Transverse colon (tissue), 4 donors: ENCODE data around the gene SETD3. TPM values are rescaled to one million over a fixed set of nuclear protein-coding genes. Genes with fewer than 3 reads are reported as not detected.

Source experiments
- DNase-seq: peaks from one replicate; pipeline ENCODE4 v3.0.0-alpha.2; 2019
- H3K27ac ChIP-seq, 4 donors: fragments of 200-600 bp; sonication (generic); 2 replicates each; pipeline ENCODE4 v1.5.1; 2016 to 2018; ENCODE audit warnings: inconsistent platforms in 4 of 4
- H3K27me3 ChIP-seq: fragments of 200-600 bp; sonication (generic); 2 replicates; pipeline ENCODE4 v1.5.1; 2017; ENCODE audit warnings: inconsistent platforms
- H3K36me3 ChIP-seq, 4 donors: fragments of 200-600 bp; sonication (generic); 2 replicates each; pipeline ENCODE4 v1.5.1; 2017 to 2019; ENCODE audit warnings: inconsistent platforms in 4 of 4
- H3K4me1 ChIP-seq, 4 donors: fragments of 200-600 bp; sonication (generic); 2 replicates each; pipeline ENCODE4 v1.5.1; 2017 to 2020; ENCODE audit warnings: inconsistent platforms in 4 of 4
- H3K4me3 ChIP-seq, 4 donors: fragments of 200-600 bp; sonication (generic); 1 replicate in 1 of 4; 2 replicates in 3 of 4; pipeline versions ENCODE4 v1.5.1 to v1.6.1; 2017 to 2019; ENCODE audit warnings: inconsistent platforms in 4 of 4
- H3K9me3 ChIP-seq, 2 donors: fragments of 200-600 bp; sonication (generic); 2 replicates each; pipeline ENCODE4 v1.5.1; 2017 to 2019; ENCODE audit warnings: inconsistent platforms in 2 of 2
- CTCF ChIP-seq, 5 experiments: fragments of 200-600 bp in 3 of 5; fragments of 450-650 bp in 2 of 5; sonication (generic) in 3 of 5; IDR thresholded peaks; 1 replicate in 2 of 5; 2 replicates in 3 of 5; pipeline ENCODE4 v1.5.1; 2016 to 2017; ENCODE audit warnings: antibody characterized with exemption in 5 of 5, inconsistent platforms in 3 of 5, mild to moderate bottlenecking in 2 of 5, moderate library complexity in 1 of 5
- EP300 ChIP-seq: sonication (generic); formaldehyde crosslinking; IDR thresholded peaks from one replicate; pipeline ENCODE4 v1.6.1; 2017; ENCODE audit warnings: antibody characterized with exemption, low read depth
- POLR2A ChIP-seq: fragments of 450-650 bp; IDR thresholded peaks from one replicate; pipeline ENCODE4 v1.6.1; 2016; ENCODE audit warnings: antibody characterized with exemption, mild to moderate bottlenecking, moderate library complexity
- POLR2AphosphoS5 ChIP-seq, 3 donors: sonication (generic); formaldehyde crosslinking; IDR thresholded peaks; one replicate each; pipeline ENCODE4 v1.6.1; 2016; ENCODE audit warnings: antibody characterized with exemption in 3 of 3
- WGBS, 2 donors: methylation state at CpG; one replicate each; pipeline ENCODE4 v1.1.5; 2018; ENCODE audit warnings: low coverage in 1 of 2; 5-methylcytosine and 5-hydroxymethylcytosine counted together
- in situ Hi-C, 4 donors: fragments of 200-750 bp; cut with MboI; loops; one replicate each; pipeline versions ENCODE4 v1.15.0 to v1.15.1; 2017; ENCODE audit warnings: low sequenced_read_pairs in 3 of 4, low pct_ligation_motif_present in 1 of 4, low pct_unique_long_range_greater_than_20kb in 1 of 4
- intact Hi-C: fragments of 100-400 bp; cut with DNase I; formaldehyde crosslinking; loops from one replicate; pipeline ENCODE4 v1.15.1; 2023; ENCODE audit warnings: low total_unique reads
- total RNA-seq, 4 donors: library from RNA; depleted of rRNA; stranded (reverse); fragments of >200 nt; gene quantifications; one replicate each; pipeline ENCODE4 v1.1.0, GENCODE V29; 2016

SETD3 gene
- total RNA-seq, 4 donors from 2014 or later, result 50.1 to 224 (median 68.8) TPM

GRCh38 chr14:99525699-99526080, 45.0 kb upstream of the SETD3 start:
- in situ Hi-C loops, result loop anchor here in 2 of 4 donors (5.0 to 25.0 kb wide), 2 partner anchors 102 to 362 kb away; no protein-coding TSS in a partner anchor
- WGBS, 2 donors, result 84% methylated on average over 12 of the region's 12 CpGs; no CpG with 5 or more reads in 1 of the 2 donors
- H3K9me3 ChIP-seq, result no peaks in the 10 kb centered on the region
- no peaks in the 10 kb centered on the region for H3K36me3 ChIP-seq
- DNase-seq, result no peak
- intact Hi-C loops, result no loop called here
- peaks cover 31 to 43% (median 34%) of the 10 kb centered on the region in 4 donors for H3K4me1 ChIP-seq
- no peaks in the 10 kb centered on the region for H3K27me3 ChIP-seq
- TF ChIP-seq CTCF (IDR thresholded peaks at IDR 0.05) (no peak), POLR2A (no peak), POLR2AphosphoS5 (IDR thresholded peaks at IDR 0.05) (no peak), EP300 (no peak)
- H3K4me3 ChIP-seq, result no peak overlapping the region
- peak overlapping the region in 2 of 4 donors; percentile 66 to 84 for H3K27ac ChIP-seq

- Histone ChIP-seq H3K4me1 (peaks cover 31 to 43% (median 34%) of the 10 kb centered on the region in 4 donors), H3K4me3 (no peak overlapping the region), H3K9me3 (no peaks in the 10 kb centered on the region), H3K36me3 (no peaks in the 10 kb centered on the region), H3K27ac (peak overlapping the region; percentile 43 to 84 (median 70)), H3K27me3 (no peaks in the 10 kb centered on the region)
- no peak for TF ChIP-seq POLR2AphosphoS5 (IDR thresholded peaks at IDR 0.05)
- peak in 1 of 5 experiments; percentile 16 for TF ChIP-seq CTCF (IDR thresholded peaks at IDR 0.05)
- no peak for TF ChIP-seq POLR2A
- WGBS, 2 donors, result 51% methylated on average over 17 of the region's 17 CpGs; no CpG with 5 or more reads in 1 of the 2 donors
- peak; percentile 38 for DNase-seq
- intact Hi-C loops, result no loop called here
- in situ Hi-C loops, result loop anchor here in 3 of 4 donors (5.0 to 25.0 kb wide), 4 partner anchors 87 to 362 kb away; partner anchors contain the start of gene CCDC85C (in 1 of the 3)
Observed at GRCh38 chr14:99524804-99525698, 44.4 kb upstream of the SETD3 start.

GRCh38 chr14:99524091-99524661, 43.5 kb upstream of the SETD3 start:
- H3K9me3 ChIP-seq, result no peaks in the 10 kb centered on the region
- H3K27me3 ChIP-seq, result no peaks in the 10 kb centered on the region
- peaks cover 31 to 43% (median 34%) of the 10 kb centered on the region in 4 donors for H3K4me1 ChIP-seq
- H3K27ac ChIP-seq, result peak overlapping the region; percentile 63 to 84 (median 70)
- 37 to 58% methylated on average over 3 to 16 of the region's 16 CpGs for WGBS, 2 donors
- H3K4me3 ChIP-seq, result no peak overlapping the region
- peak; percentile 41 for DNase-seq
- H3K36me3 ChIP-seq, result no peaks in the 10 kb centered on the region
- intact Hi-C loops (no loop called here), in situ Hi-C loops (loop anchor here in 2 of 4 donors (5.0 to 25.0 kb wide), 2 partner anchors 88 to 93 kb away; partner anchors contain the start of gene CCDC85C (in 1 of the 2))
- TF ChIP-seq POLR2AphosphoS5 (IDR thresholded peaks at IDR 0.05) (peak in 1 of 3 donors; percentile 6), EP300 (no peak)

- no peak for DNase-seq
- peaks cover 31 to 44% (median 35%) of the 10 kb centered on the region in 4 donors for H3K4me1 ChIP-seq
- no peak for TF ChIP-seq EP300
- TF ChIP-seq POLR2AphosphoS5 (IDR thresholded peaks at IDR 0.05), result no peak
- no peak for TF ChIP-seq POLR2A
- no peak for TF ChIP-seq CTCF (IDR thresholded peaks at IDR 0.05)
- intact Hi-C loops, result no loop called here
- no peak overlapping the region for H3K4me3 ChIP-seq
- in situ Hi-C loops, result loop anchor here in 2 of 4 donors (5.0 to 25.0 kb wide), 2 partner anchors 89 to 94 kb away; partner anchors contain the start of gene CCDC85C (in 1 of the 2)
- peak overlapping the region; percentile 63 to 84 (median 70) for H3K27ac ChIP-seq
- no peaks in the 10 kb centered on the region for H3K27me3 ChIP-seq
- H3K36me3 ChIP-seq, result no peaks in the 10 kb centered on the region
- 55% methylated on average over 2 of the region's 5 CpGs; no CpG with 5 or more reads in 1 of the 2 donors for WGBS, 2 donors
- no peaks in the 10 kb centered on the region for H3K9me3 ChIP-seq
Observed at GRCh38 chr14:99523704-99524055, 43.0 kb upstream of the SETD3 start.
